HEK293 (cell line): ENCODE data around the gene FRAS1.

ENCODE experiments used
- CTCF ChIA-PET: fragments of 350-600 bp; formaldehyde crosslinking; extraction: SDS; loops from one replicate; lab custom pipeline; 2021; ENCODE audit warnings: antibody characterized with exemption; lab: Yijun Ruan, JAX
- POLR2A ChIA-PET: fragments of 300-600 bp; formaldehyde crosslinking; extraction: SDS; loops from one replicate; lab custom pipeline; 2020; ENCODE audit warnings: antibody characterized with exemption, inconsistent platforms; lab: Yijun Ruan, JAX
- H3K27ac ChIP-seq: fragments of 200-500 bp; sonication (Bioruptor generic); 2 replicates; pipeline ENCODE4 v1.5.1; 2014; ENCODE audit warnings: low read depth, low read length, control low read depth, inconsistent platforms; ENCODE audit errors: extremely low read depth
- H3K36me3 ChIP-seq, 2 experiments: fragments of 200-500 bp in 1 of 2; sonication (Bioruptor generic) in 1 of 2; 1 replicate in 1 of 2; 2 replicates in 1 of 2; pipeline ENCODE4 v1.5.1; 2014 to 2017; ENCODE audit warnings: inconsistent platforms in 2 of 2, low read length in 2 of 2; ENCODE audit not compliant: control insufficient read depth in 2 of 2, insufficient read depth in 1 of 2
- H3K4me1 ChIP-seq: fragments of 200-500 bp; sonication (Bioruptor generic); 2 replicates; pipeline ENCODE4 v1.5.1; 2014; ENCODE audit warnings: mild to moderate bottlenecking, low read length, inconsistent platforms; ENCODE audit not compliant: control insufficient read depth, insufficient read depth
- H3K4me3 ChIP-seq: 2 replicates; pipeline ENCODE4 v1.5.1; 2011; ENCODE audit warnings: low read depth, mild to moderate bottlenecking, control low read depth, low read length, moderate library complexity
- H3K9me3 ChIP-seq: fragments of 200-500 bp; sonication (Bioruptor generic); 2 replicates; pipeline ENCODE4 v1.5.1; 2014; ENCODE audit warnings: low read depth, low read length, inconsistent platforms; ENCODE audit not compliant: control insufficient read depth, insufficient read depth
- BCL11A ChIP-seq: fragments of 450-650 bp; formaldehyde crosslinking; IDR thresholded peaks from 2 replicates; pipeline ENCODE4 v1.5.1; 2016; ENCODE audit warnings: low read depth, missing biosample characterization, missing genetic modification characterization
- KLF8 ChIP-seq: fragments of 450-650 bp; formaldehyde crosslinking; IDR thresholded peaks from 2 replicates; pipeline ENCODE4 v1.5.1; 2016; ENCODE audit warnings: missing biosample characterization, missing genetic modification characterization
- PRDM10 ChIP-seq: fragments of 450-650 bp; formaldehyde crosslinking; IDR thresholded peaks from 2 replicates; pipeline ENCODE4 v1.5.1; 2016; ENCODE audit warnings: missing biosample characterization, missing genetic modification characterization
- PRDM4 ChIP-seq: fragments of 450-650 bp; formaldehyde crosslinking; IDR thresholded peaks from 2 replicates; pipeline ENCODE4 v1.5.1; 2017; ENCODE audit warnings: missing biosample characterization, missing genetic modification characterization
- RBAK ChIP-seq: fragments of 450-650 bp; formaldehyde crosslinking; IDR thresholded peaks from 2 replicates; pipeline ENCODE4 v1.5.1; 2016; ENCODE audit warnings: missing biosample characterization, missing genetic modification characterization
- ZEB2 ChIP-seq: fragments of 450-650 bp; formaldehyde crosslinking; IDR thresholded peaks from 2 replicates; pipeline ENCODE4 v1.5.1; 2016; ENCODE audit warnings: missing biosample characterization, missing genetic modification characterization
- ZIC2 ChIP-seq: fragments of 450-650 bp; formaldehyde crosslinking; IDR thresholded peaks from 2 replicates; pipeline ENCODE4 v1.5.1; 2016; ENCODE audit warnings: missing biosample characterization, missing genetic modification characterization
- ZNF114 ChIP-seq: fragments of 450-650 bp; formaldehyde crosslinking; IDR thresholded peaks from 2 replicates; pipeline ENCODE4 v1.5.0; 2017; ENCODE audit warnings: missing biosample characterization, missing genetic modification characterization
- ZNF18 ChIP-seq: fragments of 450-650 bp; formaldehyde crosslinking; IDR thresholded peaks from 2 replicates; pipeline ENCODE4 v1.5.1; 2016; ENCODE audit warnings: missing biosample characterization, missing genetic modification characterization
- ZNF19 ChIP-seq: fragments of 450-650 bp; formaldehyde crosslinking; IDR thresholded peaks from 2 replicates; pipeline ENCODE4; 2016; ENCODE audit warnings: missing biosample characterization, missing genetic modification characterization, low read depth
- ZNF214 ChIP-seq: fragments of 450-650 bp; formaldehyde crosslinking; IDR thresholded peaks from 2 replicates; pipeline ENCODE4 v1.5.1; 2017; ENCODE audit warnings: missing biosample characterization, mild to moderate bottlenecking, missing genetic modification characterization, borderline replicate concordance
- ZNF223 ChIP-seq: fragments of 450-650 bp; formaldehyde crosslinking; IDR thresholded peaks from 2 replicates; pipeline ENCODE4 v1.5.1; 2016; ENCODE audit warnings: missing biosample characterization, missing genetic modification characterization
- ZNF23 ChIP-seq: fragments of 450-650 bp; formaldehyde crosslinking; IDR thresholded peaks from 2 replicates; pipeline ENCODE4 v1.5.1; 2016; ENCODE audit warnings: missing biosample characterization, missing genetic modification characterization, borderline replicate concordance
- ZNF292 ChIP-seq: fragments of 450-650 bp; formaldehyde crosslinking; IDR thresholded peaks from 2 replicates; pipeline ENCODE4 v1.5.1; 2016; ENCODE audit warnings: low read depth, missing biosample characterization, missing genetic modification characterization, borderline replicate concordance
- ZNF394 ChIP-seq: fragments of 450-650 bp; formaldehyde crosslinking; IDR thresholded peaks from 2 replicates; pipeline ENCODE4 v1.5.1; 2016; ENCODE audit warnings: missing biosample characterization, missing genetic modification characterization, mild to moderate bottlenecking, moderate library complexity, borderline replicate concordance
- ZNF521 ChIP-seq: fragments of 450-650 bp; formaldehyde crosslinking; IDR thresholded peaks from 2 replicates; pipeline ENCODE4 v1.5.1; 2017; ENCODE audit warnings: missing biosample characterization, mild to moderate bottlenecking, missing genetic modification characterization
- ZNF747 ChIP-seq: fragments of 450-650 bp; formaldehyde crosslinking; IDR thresholded peaks from 2 replicates; pipeline ENCODE4 v1.5.1; 2016; ENCODE audit warnings: missing biosample characterization, missing genetic modification characterization
- ZNF76 ChIP-seq: fragments of 450-650 bp; formaldehyde crosslinking; IDR thresholded peaks from 2 replicates; pipeline ENCODE4; 2016; ENCODE audit warnings: low read depth, missing biosample characterization, missing genetic modification characterization, borderline replicate concordance
- TF ChIP-seq, protein P1 (sequence below): fragments of 450-650 bp; formaldehyde crosslinking; IDR thresholded peaks from 2 replicates; pipeline ENCODE4 v1.5.1; 2016; ENCODE audit warnings: missing biosample characterization, missing genetic modification characterization
- TF ChIP-seq, protein P2 (sequence below): fragments of 450-650 bp; formaldehyde crosslinking; conservative IDR thresholded peaks from 2 replicates; pipeline ENCODE4 v1.5.1; 2016; ENCODE audit warnings: low read depth, missing biosample characterization, missing genetic modification characterization

Gene FRAS1

GRCh38 chr4:78379040-78379439 lies 321.9 kb downstream of the FRAS1 start:
- POLR2A ChIA-PET = no interaction called here
- peaks cover 0 to 23% of the 10 kb centered on the region in 2 experiments; a peak in 1 of 3 replicates for H3K36me3 ChIP-seq
- no peak overlapping the region for H3K4me3 ChIP-seq
- TF ChIP-seq KLF8 (tag by site-specific recombination) (no peak), ZNF394 (tag by site-specific recombination) (no peak), ZNF23 (tag by site-specific recombination) (no peak), ZNF19 (no peak), ZNF114 (tag by site-specific recombination) (no peak), ZNF76 (tag by site-specific recombination) (no peak), RBAK (tag by site-specific recombination) (no peak), ZEB2 (tag by site-specific recombination) (no peak), PRDM4 (tag by site-specific recombination) (no peak), ZNF214 (tag by site-specific recombination) (no peak), ZNF521 (tag by site-specific recombination) (no peak), ZNF223 (tag by site-specific recombination) (no peak), ZIC2 (tag by site-specific recombination) (no peak), BCL11A (tag by site-specific recombination) (no peak), ZNF747 (tag by site-specific recombination) (no peak), PRDM10 (tag by site-specific recombination) (no peak), ZNF292 (no peak), ZNF18 (no peak)
- TF ChIP-seq, protein P1, sequence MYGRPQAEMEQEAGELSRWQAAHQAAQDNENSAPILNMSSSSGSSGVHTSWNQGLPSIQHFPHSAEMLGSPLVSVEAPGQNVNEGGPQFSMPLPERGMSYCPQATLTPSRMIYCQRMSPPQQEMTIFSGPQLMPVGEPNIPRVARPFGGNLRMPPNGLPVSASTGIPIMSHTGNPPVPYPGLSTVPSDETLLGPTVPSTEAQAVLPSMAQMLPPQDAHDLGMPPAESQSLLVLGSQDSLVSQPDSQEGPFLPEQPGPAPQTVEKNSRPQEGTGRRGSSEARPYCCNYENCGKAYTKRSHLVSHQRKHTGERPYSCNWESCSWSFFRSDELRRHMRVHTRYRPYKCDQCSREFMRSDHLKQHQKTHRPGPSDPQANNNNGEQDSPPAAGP (tag by site-specific recombination) = no peak
- TF ChIP-seq, protein P2, sequence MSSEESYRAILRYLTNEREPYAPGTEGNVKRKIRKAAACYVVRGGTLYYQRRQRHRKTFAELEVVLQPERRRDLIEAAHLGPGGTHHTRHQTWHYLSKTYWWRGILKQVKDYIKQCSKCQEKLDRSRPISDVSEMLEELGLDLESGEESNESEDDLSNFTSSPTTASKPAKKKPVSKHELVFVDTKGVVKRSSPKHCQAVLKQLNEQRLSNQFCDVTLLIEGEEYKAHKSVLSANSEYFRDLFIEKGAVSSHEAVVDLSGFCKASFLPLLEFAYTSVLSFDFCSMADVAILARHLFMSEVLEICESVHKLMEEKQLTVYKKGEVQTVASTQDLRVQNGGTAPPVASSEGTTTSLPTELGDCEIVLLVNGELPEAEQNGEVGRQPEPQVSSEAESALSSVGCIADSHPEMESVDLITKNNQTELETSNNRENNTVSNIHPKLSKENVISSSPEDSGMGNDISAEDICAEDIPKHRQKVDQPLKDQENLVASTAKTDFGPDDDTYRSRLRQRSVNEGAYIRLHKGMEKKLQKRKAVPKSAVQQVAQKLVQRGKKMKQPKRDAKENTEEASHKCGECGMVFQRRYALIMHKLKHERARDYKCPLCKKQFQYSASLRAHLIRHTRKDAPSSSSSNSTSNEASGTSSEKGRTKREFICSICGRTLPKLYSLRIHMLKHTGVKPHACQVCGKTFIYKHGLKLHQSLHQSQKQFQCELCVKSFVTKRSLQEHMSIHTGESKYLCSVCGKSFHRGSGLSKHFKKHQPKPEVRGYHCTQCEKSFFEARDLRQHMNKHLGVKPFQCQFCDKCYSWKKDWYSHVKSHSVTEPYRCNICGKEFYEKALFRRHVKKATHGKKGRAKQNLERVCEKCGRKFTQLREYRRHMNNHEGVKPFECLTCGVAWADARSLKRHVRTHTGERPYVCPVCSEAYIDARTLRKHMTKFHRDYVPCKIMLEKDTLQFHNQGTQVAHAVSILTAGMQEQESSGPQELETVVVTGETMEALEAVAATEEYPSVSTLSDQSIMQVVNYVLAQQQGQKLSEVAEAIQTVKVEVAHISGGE (tag by site-specific recombination) = no peak
- TF ChIP-seq, all 188 proteins: peak for 0
- CTCF ChIA-PET = interaction anchor here (0.7 kb wide), 1 partner anchor 9 kb away, joined by 3 read pairs; no protein-coding TSS in a partner anchor
- H3K9me3 ChIP-seq = no peaks in the 10 kb centered on the region
- no peak overlapping the region for H3K27ac ChIP-seq
- no peaks in the 10 kb centered on the region for H3K4me1 ChIP-seq
